ENCODE results near the gene DLK2. TPM values are rescaled to one million over a fixed set of nuclear protein-coding genes. Genes with fewer than 3 reads are reported as not detected.

Gene DLK2
- total RNA-seq, 1 donor from 2014 or later = not detected

DNA sequence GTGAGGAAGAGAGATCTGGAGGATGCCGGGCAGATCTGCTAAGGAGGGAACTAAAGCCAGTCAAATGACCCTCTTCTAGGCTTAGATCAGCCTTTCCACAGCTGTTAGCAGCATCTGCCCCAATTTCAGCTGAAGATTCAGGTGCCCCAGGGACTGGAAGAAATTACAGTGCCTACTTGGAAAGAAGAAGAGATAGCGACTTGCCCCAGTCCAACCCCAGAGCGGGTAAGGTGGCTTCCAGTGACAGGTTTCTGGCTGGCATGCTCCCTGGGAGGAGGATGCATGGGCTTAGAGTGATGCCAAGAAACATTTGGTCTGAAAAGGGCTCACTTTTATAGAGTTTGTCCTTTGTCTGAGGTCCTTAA lies 22.6 kb upstream of the DLK2 start:
- peak overlapping the region; percentile 37 to 76 for H3K27ac ChIP-seq
- H3K9me3 ChIP-seq = no peaks in the 10 kb centered on the region
- no peaks in the 10 kb centered on the region for H3K27me3 ChIP-seq
- peaks cover 10 to 11% of the 10 kb centered on the region in 2 donors for H3K4me1 ChIP-seq
- intact Hi-C loops (cut with DNase I) = no loop called here
- TF ChIP-seq, protein P1, sequence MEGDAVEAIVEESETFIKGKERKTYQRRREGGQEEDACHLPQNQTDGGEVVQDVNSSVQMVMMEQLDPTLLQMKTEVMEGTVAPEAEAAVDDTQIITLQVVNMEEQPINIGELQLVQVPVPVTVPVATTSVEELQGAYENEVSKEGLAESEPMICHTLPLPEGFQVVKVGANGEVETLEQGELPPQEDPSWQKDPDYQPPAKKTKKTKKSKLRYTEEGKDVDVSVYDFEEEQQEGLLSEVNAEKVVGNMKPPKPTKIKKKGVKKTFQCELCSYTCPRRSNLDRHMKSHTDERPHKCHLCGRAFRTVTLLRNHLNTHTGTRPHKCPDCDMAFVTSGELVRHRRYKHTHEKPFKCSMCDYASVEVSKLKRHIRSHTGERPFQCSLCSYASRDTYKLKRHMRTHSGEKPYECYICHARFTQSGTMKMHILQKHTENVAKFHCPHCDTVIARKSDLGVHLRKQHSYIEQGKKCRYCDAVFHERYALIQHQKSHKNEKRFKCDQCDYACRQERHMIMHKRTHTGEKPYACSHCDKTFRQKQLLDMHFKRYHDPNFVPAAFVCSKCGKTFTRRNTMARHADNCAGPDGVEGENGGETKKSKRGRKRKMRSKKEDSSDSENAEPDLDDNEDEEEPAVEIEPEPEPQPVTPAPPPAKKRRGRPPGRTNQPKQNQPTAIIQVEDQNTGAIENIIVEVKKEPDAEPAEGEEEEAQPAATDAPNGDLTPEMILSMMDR (IDR thresholded peaks at IDR 0.05) = no peak
- H3K4me3 ChIP-seq = peak overlapping the region; percentile 65 to 99
- no peaks in the 10 kb centered on the region for H3K36me3 ChIP-seq
- DNase-seq (ENCODE audit: low spot score in 2 of 2) = no peak

DNA sequence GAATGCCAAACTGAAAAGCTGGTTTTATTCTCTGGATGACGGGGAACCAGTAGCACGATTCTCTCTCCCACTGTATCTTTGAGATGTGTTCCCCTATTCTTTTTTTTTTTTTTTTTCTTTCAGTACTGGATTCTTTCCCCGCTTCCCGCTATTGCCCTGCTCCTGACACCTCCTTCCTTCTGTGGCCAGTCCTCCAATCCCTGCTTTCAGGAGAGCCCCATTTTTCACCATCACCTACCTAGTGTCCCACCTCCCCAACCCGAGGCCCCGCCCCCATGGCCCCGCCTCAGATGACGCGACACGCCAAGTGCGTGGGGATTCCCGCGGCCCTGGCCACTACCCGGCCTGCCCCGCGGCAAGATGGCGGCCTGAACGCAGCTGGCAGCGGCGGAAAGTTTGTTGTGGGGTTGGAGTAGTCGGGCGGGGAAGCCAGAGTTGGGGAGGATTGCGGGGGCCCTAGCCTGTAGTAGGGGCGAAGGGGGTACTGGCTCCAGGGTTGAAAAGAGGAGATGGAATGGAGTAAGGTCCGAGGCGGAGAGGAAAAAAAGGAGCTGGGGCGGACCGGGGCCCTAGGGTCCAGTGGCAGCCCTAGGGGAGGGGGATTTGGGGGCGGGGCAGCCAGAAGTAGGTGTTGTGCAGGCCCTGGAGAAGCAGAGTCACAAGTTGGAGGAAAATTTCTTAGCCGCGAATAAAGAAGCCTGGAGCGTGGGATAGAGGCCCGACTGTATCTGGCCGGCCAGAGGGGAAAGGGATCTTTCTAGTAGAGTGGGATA lies 22.1 kb upstream of the DLK2 start, which contains the start of gene TJAP1:
TJAP1 (plus strand) TSS at position 336 of the 773 bp plus-strand sequence. CDS start 21,432 bp downstream, outside the sequence.
- peak; percentile 70 to 95 for DNase-seq (ENCODE audit: low spot score in 2 of 2)
- no peaks in the 10 kb centered on the region for H3K9me3 ChIP-seq
- peak within 1 kb of the TSS; percentile 37 to 76 for H3K27ac ChIP-seq
- peaks cover 10 to 11% of the 10 kb centered on the region in 2 donors for H3K4me1 ChIP-seq
- peak within 1 kb of the TSS; percentile 65 to 99 for H3K4me3 ChIP-seq
- no peaks in the 10 kb centered on the region for H3K36me3 ChIP-seq
- intact Hi-C loops (cut with DNase I) = loop anchor here (1.0 to 2.0 kb wide), 2 partner anchors 39 to 50 kb away; partner anchors contain the start of genes ABCC10, POLR1C and YIPF3
- TF ChIP-seq, protein P1 (IDR thresholded peaks at IDR 0.05) = no peak
- H3K27me3 ChIP-seq = no peaks in the 10 kb centered on the region

DNA sequence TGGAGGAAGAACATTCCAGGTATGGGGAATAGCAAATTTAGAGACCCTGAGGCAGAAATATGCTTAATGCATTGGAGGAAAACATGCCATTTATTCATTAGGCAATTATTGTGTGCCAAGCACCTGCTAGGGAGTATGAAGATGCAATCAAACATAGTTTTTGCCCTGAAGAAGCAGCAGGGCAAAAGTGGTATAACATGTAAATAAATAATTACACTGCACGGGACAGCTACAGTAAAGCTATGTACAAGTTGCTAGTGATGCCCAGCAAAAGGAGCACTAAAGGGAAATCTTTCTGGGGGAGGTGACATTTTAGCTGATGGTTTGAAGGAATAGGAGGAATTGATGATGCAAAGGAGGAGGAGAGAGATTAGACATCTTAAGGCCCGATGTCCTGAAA lies 21.4 kb upstream of the DLK2 start:
- DNase-seq (ENCODE audit: low spot score in 2 of 2) = no peak
- H3K4me3 ChIP-seq = peak overlapping the region; percentile 65 to 99
- H3K9me3 ChIP-seq = no peaks in the 10 kb centered on the region
- intact Hi-C loops (cut with DNase I) = loop anchor here (1.0 to 2.0 kb wide), 2 partner anchors 40 to 49 kb away; partner anchors contain the start of genes ABCC10, POLR1C and YIPF3
- H3K27ac ChIP-seq = peak overlapping the region in 1 of 2 donors; percentile 76
- H3K4me1 ChIP-seq = peaks cover 10 to 11% of the 10 kb centered on the region in 2 donors
- TF ChIP-seq, protein P1 (IDR thresholded peaks at IDR 0.05) = no peak
- no peaks in the 10 kb centered on the region for H3K36me3 ChIP-seq
- H3K27me3 ChIP-seq = no peaks in the 10 kb centered on the region

DNA sequence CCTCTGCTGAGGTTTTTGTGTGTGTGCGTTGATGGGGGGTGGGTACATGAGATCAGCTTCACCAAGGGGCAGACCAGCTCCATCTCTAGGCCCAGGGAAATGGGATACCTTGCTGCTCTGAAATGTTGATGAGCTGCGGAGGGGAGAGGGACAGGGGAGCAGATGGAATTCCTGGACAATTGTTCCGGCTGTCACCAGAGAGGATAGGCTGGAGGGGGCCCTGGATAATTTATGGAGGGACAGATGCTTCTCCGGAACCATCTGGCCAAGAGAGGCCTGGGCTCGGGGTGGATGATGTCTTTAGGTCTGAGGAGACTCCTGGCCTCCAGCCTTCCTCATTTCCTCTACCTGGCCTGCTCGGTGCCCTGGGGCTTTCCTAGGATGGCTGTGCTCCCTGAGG lies 20.2 kb upstream of the DLK2 start:
- Histone ChIP-seq H3K4me1 (peaks cover 10 to 11% of the 10 kb centered on the region in 2 donors), H3K4me3 (no peak overlapping the region), H3K27me3 (no peaks in the 10 kb centered on the region), H3K36me3 (no peaks in the 10 kb centered on the region), H3K27ac (no peak overlapping the region), H3K9me3 (no peaks in the 10 kb centered on the region)
- no peak for DNase-seq (ENCODE audit: low spot score in 2 of 2)
- TF ChIP-seq, protein P1 (IDR thresholded peaks at IDR 0.05) = no peak
- intact Hi-C loops (cut with DNase I) = no loop called here

DNA sequence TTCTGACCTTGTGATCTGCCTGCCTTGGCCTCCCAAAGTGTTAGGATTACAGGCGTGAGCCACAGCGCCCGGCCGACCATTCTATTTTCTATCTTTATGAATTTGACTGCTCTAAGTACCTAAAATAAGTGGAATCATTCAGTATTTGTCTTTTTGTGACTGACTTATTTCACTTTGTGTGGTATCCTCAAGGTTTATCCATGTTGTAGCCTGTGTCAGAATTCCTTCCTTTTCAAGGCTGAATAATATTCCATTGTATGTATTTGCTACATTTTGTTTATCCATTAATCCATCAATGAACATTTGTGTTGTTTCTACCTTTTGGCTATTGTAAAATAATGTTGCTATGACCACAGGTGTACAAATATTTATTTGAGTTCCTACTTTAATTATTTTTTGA lies 17.2 kb upstream of the DLK2 start:
- Histone ChIP-seq H3K27ac (no peak overlapping the region), H3K9me3 (no peaks in the 10 kb centered on the region), H3K4me1 (no peaks in the 10 kb centered on the region), H3K4me3 (no peak overlapping the region), H3K36me3 (no peaks in the 10 kb centered on the region), H3K27me3 (no peaks in the 10 kb centered on the region)
- no peak for DNase-seq (ENCODE audit: low spot score in 2 of 2)
- TF ChIP-seq, protein P1 (IDR thresholded peaks at IDR 0.05) = no peak
- intact Hi-C loops (cut with DNase I) = no loop called here

Data from ascending aorta (tissue), 2 donors.